HepG2 (cell line): Measurements from ENCODE around the gene GDF2. TPM values are rescaled to one million over a fixed set of nuclear protein-coding genes. Genes with fewer than 3 reads are reported as not detected.

Experiments used
- ATAC-seq: fragments of 200-7000 bp; cut with Tn5 transposase; 3 replicates; pipeline ENCODE4 v1.9.1; 2020; ENCODE audit warnings: mild to moderate bottlenecking, moderate library complexity
- BruUV-seq: library from RNA; stranded (reverse); fragments of 400-500 nt; replicated peaks from 2 replicates; lab custom pipeline; 2021; lab: Mats Ljungman, UMichigan
- CTCF ChIA-PET: fragments of 300-600 bp; formaldehyde crosslinking; extraction: SDS; loops from one replicate; lab custom pipeline; 2021; ENCODE audit warnings: low total read pairs, inconsistent platforms, low intra/inter-chr PET ratio; lab: Yijun Ruan, JAX
- POLR2A ChIA-PET: fragments of 350-600 bp; sonication (Branson Sonifier 250); formaldehyde crosslinking; loops from one replicate; lab custom pipeline; 2020; ENCODE audit warnings: antibody characterized with exemption, inconsistent platforms; lab: Yijun Ruan, JAX
- DNase-seq: peaks from one replicate; pipeline ENCODE4 v3.0.0-alpha.2; 2015; ENCODE audit warnings: low spot score
- FAIRE-seq: peaks from 3 replicates; lab custom pipeline; 2011; peaks lifted over from hg19 to GRCh38; lab: Jason Lieb, UNC
- H2AFZ ChIP-seq: one replicate; pipeline ENCODE4 v1.6.1; 2011; ENCODE audit warnings: low read length, inconsistent platforms
- H3K27ac ChIP-seq: fragments of 300-600 bp; 3 replicates; pipeline ENCODE4 v1.8.0; 2011; ENCODE audit warnings: mixed run types, mild to moderate bottlenecking, mixed read lengths, low read length, inconsistent platforms; ENCODE audit not compliant: insufficient read depth; ENCODE audit errors: extremely low read length
- H3K27me3 ChIP-seq, 2 experiments: fragments of 200-600 bp in 1 of 2; 2 replicates in 1 of 2; 3 replicates in 1 of 2; pipeline versions ENCODE4 v1.6.0 to v1.8.0; 2011; ENCODE audit warnings: low read length in 2 of 2, mild to moderate bottlenecking in 2 of 2, moderate library complexity in 2 of 2, inconsistent platforms in 1 of 2; ENCODE audit not compliant: insufficient read depth in 2 of 2, control insufficient read depth in 1 of 2
- H3K36me3 ChIP-seq, 2 experiments: fragments of 200-600 bp in 1 of 2; replicated peaks in 1 of 2; 2 replicates in 1 of 2; 3 replicates in 1 of 2; pipeline versions ENCODE4 v1.5.1 to v1.8.0; 2011; ENCODE audit warnings: low read length in 2 of 2, inconsistent platforms in 1 of 2; ENCODE audit not compliant: insufficient read depth in 2 of 2, control insufficient read depth in 1 of 2
- H3K4me1 ChIP-seq: 2 replicates; pipeline ENCODE4 v1.5.1; 2012; ENCODE audit warnings: low read length, inconsistent platforms; ENCODE audit not compliant: insufficient read depth
- H3K4me2 ChIP-seq: 2 replicates; pipeline ENCODE4 v1.6.0; 2011; ENCODE audit warnings: low read depth, low read length, inconsistent platforms
- H3K4me3 ChIP-seq, 3 experiments: fragments of 200-600 bp in 1 of 3; sonication (generic), shearing (Covaris generic) in 1 of 3; replicated peaks in 1 of 3; 2 replicates each; pipeline ENCODE4 v1.5.1; 2011 to 2016; ENCODE audit warnings: low read length in 3 of 3, inconsistent platforms in 2 of 3, low read depth in 2 of 3, mild to moderate bottlenecking in 2 of 3, control low read depth in 1 of 3, mixed read lengths in 1 of 3; ENCODE audit not compliant: insufficient read depth in 1 of 3
- H3K79me2 ChIP-seq: one replicate; pipeline ENCODE4 v1.6.1; 2011; ENCODE audit warnings: low read length, inconsistent platforms; ENCODE audit not compliant: insufficient read depth
- H3K9ac ChIP-seq: 2 replicates; pipeline ENCODE4 v1.6.0; 2011; ENCODE audit warnings: mild to moderate bottlenecking, low read depth, low read length, inconsistent platforms; ENCODE audit not compliant: insufficient read depth
- H3K9me3 ChIP-seq: 2 replicates; pipeline ENCODE4 v1.5.1; 2012; ENCODE audit warnings: mild to moderate bottlenecking, low read length
- H4K20me1 ChIP-seq: 2 replicates; pipeline ENCODE4 v1.6.0; 2011; ENCODE audit warnings: inconsistent platforms, mild to moderate bottlenecking, low read length, moderate library complexity; ENCODE audit not compliant: insufficient read depth
- ASH2L ChIP-seq: fragments of 300-600, 200-600 bp; sonication (generic); IDR thresholded peaks from 2 replicates; pipeline ENCODE4 v1.7.0; 2017; ENCODE audit warnings: low read depth, mild to moderate bottlenecking, moderate library complexity, mixed read lengths, low read length; ENCODE audit not compliant: insufficient read length
- CREB1 ChIP-seq, 2 experiments: fragments of 450-650 bp in 1 of 2; IDR thresholded peaks; 2 replicates each; pipeline ENCODE4 v1.6.1; 2016 to 2017; ENCODE audit warnings: control low read depth in 1 of 2, mild to moderate bottlenecking in 1 of 2, missing compliant biosample characterization in 1 of 2, missing genetic modification characterization in 1 of 2
- MIER2 ChIP-seq: IDR thresholded peaks from 2 replicates; pipeline ENCODE4 v1.6.1; 2016; ENCODE audit warnings: missing biosample characterization, missing genetic modification reagents
- PAX8 ChIP-seq: sonication (generic); formaldehyde crosslinking; IDR thresholded peaks from 2 replicates; pipeline ENCODE4 v1.8.0; 2022; ENCODE audit warnings: mild to moderate bottlenecking, missing genetic modification reagents, borderline replicate concordance
- TMF1 ChIP-seq: sonication (generic); formaldehyde crosslinking; IDR thresholded peaks from 2 replicates; pipeline ENCODE4 v1.8.1; 2022; ENCODE audit warnings: low read depth, missing genetic modification reagents
- ZEB1 ChIP-seq: IDR thresholded peaks from 2 replicates; pipeline ENCODE4 v1.6.1; 2012; ENCODE audit warnings: mild to moderate bottlenecking, low read depth, inconsistent platforms; ENCODE audit not compliant: insufficient replicate concordance
- ZNF503 ChIP-seq: sonication (generic); formaldehyde crosslinking; IDR thresholded peaks from 2 replicates; pipeline ENCODE4 v1.4.0; 2020; ENCODE audit warnings: missing genetic modification reagents
- WGBS: methylation state at CpG from one replicate; pipeline ENCODE4 v1.1.6; 2017; ENCODE audit warnings: low lambda C conversion rate; 5-methylcytosine and 5-hydroxymethylcytosine counted together
- in situ Hi-C: cut with HindIII; loops from 2 replicates; pipeline ENCODE4 v1.10.0; 2017; ENCODE audit warnings: low pct_unique_long_range_greater_than_20kb; ENCODE audit not compliant: extremely low pct_ligation_motif_present
- intact Hi-C: fragments of 100-400 bp; cut with micrococcal nuclease; formaldehyde crosslinking; loops from one replicate; pipeline ENCODE4 v1.10.0; 2022; ENCODE audit not compliant: unreplicated experiment
- polyA plus RNA-seq, 8 experiments: library from polyadenylated mRNA; depleted of rRNA in 3 of 8; stranded (reverse) in 7 of 8; unstranded in 1 of 8; fragments of >200 nt; fragmentation: Illumina TruSeq in 4 of 8; extraction: Trizol in 4 of 8; gene quantifications; 2 replicates each; pipeline versions ENCODE4 v1.2.1 to v1.2.3, GENCODE V29; 2011 to 2016; ENCODE audit warnings: low read depth in 4 of 8, missing spikeins in 1 of 8, mixed read lengths in 1 of 8; ENCODE audit not compliant: insufficient read depth in 1 of 8
- total RNA-seq, 5 experiments: library from RNA; depleted of rRNA; stranded (reverse); fragments of >200 nt; fragmentation: Illumina TruSeq; extraction: Trizol; gene quantifications; 2 replicates each; pipeline ENCODE4 v1.2.3, GENCODE V29; 2016; ENCODE audit warnings: low read depth in 1 of 5
- TF ChIP-seq, protein P1 (sequence below): sonication (generic); formaldehyde crosslinking; IDR thresholded peaks from 2 replicates; pipeline ENCODE4 v1.8.1; 2023; ENCODE audit warnings: mild to moderate bottlenecking, missing genetic modification reagents

Gene GDF2
- total and polyA plus RNA-seq, 2 of the 13 experiments (the other 11 are each of a cell fraction or from before 2014, with no cell fraction given): not detected

DNA sequence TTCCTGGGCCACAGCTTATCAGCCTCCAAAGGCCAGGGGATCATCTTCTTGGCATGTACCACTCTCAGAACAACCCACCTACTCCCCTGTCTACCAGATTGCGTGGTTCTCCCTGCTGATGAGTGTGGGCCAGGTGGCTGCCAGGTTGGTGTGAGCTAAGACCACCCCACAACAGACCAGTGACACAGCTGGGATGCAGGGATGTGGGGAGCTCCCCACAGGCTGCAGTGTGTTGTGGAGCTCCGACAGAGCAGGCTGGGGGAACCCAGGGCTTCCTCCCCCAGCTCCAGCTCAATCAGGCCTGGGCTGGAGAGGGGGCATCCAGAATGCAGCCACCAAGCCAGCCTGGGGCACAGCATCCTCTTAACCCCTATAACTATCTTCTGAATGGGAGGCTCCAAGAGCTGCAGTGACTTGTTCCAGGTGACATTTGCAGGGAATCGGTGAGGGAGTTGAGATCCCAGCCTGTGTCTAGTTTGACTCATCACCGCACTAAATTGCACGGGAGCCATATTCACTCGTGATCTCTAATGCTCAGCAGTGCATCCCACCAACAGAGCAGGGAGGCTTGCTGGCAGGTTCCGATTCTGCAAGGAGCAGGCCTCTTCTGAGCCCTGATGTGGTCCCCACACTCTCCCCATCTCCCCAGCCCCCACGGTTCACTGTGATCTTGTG lies 596 bp upstream of the GDF2 start:
- CTCF ChIA-PET: no interaction called here
- no TSS peak for BruUV-seq
- TF ChIP-seq ZEB1: no peak
- no peak for TF ChIP-seq ZNF503 (CRISPR knock-in tag)
- no peak for TF ChIP-seq CREB1 (IDR thresholded peaks at IDR 0.05)
- no peak for TF ChIP-seq CREB1 (CRISPR knock-in tag; IDR thresholded peaks at IDR 0.05)
- TF ChIP-seq ASH2L: no peak
- TF ChIP-seq PAX8: no peak
- TF ChIP-seq, protein P1, sequence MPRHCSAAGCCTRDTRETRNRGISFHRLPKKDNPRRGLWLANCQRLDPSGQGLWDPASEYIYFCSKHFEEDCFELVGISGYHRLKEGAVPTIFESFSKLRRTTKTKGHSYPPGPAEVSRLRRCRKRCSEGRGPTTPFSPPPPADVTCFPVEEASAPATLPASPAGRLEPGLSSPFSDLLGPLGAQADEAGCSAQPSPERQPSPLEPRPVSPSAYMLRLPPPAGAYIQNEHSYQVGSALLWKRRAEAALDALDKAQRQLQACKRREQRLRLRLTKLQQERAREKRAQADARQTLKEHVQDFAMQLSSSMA (CRISPR knock-in tag): no peak
- no peak for TF ChIP-seq TMF1 (CRISPR knock-in tag)
- no peak for TF ChIP-seq MIER2 (CRISPR knock-in tag)
- Histone ChIP-seq H3K36me3 (no peaks in the 10 kb centered on the region), H4K20me1 (no peaks in the 10 kb centered on the region), H3K27me3 (peaks cover 0 to 8% of the 10 kb centered on the region in 2 experiments; a peak in 3 of 5 replicates), H3K27ac (no peak overlapping the region), H3K9me3 (no peaks in the 10 kb centered on the region), H3K9ac (no peak overlapping the region), H3K4me2 (no peak overlapping the region), H3K4me3 (no peak overlapping the region), H2AFZ (no peak overlapping the region), H3K4me1 (no peaks in the 10 kb centered on the region), H3K79me2 (no peaks in the 10 kb centered on the region)
- no peak for DNase-seq
- ATAC-seq: no peak
- POLR2A ChIA-PET: no interaction called here
- FAIRE-seq: no peak
- in situ Hi-C loops (no loop called here), intact Hi-C loops (no loop called here)
- WGBS: 13% methylated on average over 8 of the region's 8 CpGs
